HTR-8/SVneo (cell line): ENCODE data around the gene CARMIL3.

Source experiments
- DNase-seq: peaks from one replicate; pipeline ENCODE4 v3.0.0; 2011; ENCODE audit warnings: low spot score, mixed read lengths; ENCODE audit not compliant: insufficient read length
- FAIRE-seq: peaks from 2 replicates; lab custom pipeline; 2011; peaks lifted over from hg19 to GRCh38; lab: Jason Lieb, UNC

Gene CARMIL3

DNA sequence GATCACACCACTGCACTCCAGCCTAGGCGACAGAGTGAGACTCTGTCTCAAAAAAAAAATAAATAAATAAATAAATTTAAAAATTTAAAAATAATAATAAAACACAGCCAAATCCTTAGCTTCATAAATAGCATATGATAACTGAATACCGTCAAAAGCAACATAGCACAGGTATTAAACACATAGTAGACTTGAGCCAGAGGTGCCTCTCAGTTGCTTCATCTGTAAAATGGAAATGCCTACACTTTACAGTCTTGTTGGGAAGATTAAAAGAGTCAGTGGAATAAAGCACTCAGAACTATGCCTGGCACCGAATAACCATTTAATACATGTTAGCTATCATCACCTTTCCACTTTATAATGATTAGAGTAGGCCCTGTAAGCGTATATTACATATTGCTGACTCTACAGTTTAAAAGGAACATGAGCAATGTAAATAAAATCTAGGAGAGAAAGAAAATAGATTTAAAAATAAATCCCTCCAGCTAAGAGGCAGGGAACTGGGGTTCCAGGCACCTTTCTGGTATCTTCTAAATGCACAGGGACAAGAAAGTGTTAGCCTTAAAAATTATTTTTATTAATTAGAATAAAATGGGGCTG, 55.0 kb downstream of the CARMIL3 start:
- DNase-seq = no peak
- no peak for FAIRE-seq

GRCh38 chr14:24108336-24108874, 56.6 kb downstream of the CARMIL3 start:
- no peak for DNase-seq
- no peak for FAIRE-seq

GRCh38 chr14:24110060-24110459, 58.3 kb downstream of the CARMIL3 start:
- DNase-seq (no peak), FAIRE-seq (no peak)

GRCh38 chr14:24110523-24110922, 58.7 kb downstream of the CARMIL3 start:
- FAIRE-seq (no peak), DNase-seq (no peak)

DNA sequence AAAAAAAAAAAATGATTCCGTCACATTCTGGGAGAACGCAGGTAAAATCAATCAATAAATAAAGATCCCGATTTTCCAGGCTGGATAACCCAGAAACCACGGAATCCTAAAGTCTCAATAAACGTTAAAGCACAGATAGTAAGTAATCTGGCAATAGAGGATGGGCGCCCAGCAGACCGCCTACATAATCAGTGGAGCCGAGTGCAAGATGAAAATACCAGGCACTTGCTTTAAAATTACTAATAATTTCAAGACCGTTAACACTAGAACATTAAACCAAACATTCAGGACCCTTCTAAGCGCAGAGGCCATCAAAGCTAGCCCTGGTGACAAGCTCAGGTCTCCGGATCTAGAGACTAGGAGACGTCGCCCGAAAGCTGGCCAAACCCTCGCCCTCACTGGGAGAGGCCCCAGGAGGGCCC, 61.6 kb downstream of the CARMIL3 start:
- no peak for FAIRE-seq
- no peak for DNase-seq

- DNase-seq = peak; percentile 61
- FAIRE-seq = no peak
These were observed 62.2 kb downstream of the CARMIL3 start for GRCh38 chr14:24113801-24114531.

- peak; percentile 79 for FAIRE-seq
- peak; percentile 93 for DNase-seq
These were observed 63.0 kb downstream of the CARMIL3 start, which contains the start of the genes DCAF11 and NRL for GRCh38 chr14:24114532-24115421. Gene DCAF11 (plus strand): TSS chr14:24114777. CDS start chr14:24115595, 818 bp downstream. Gene NRL (minus strand): TSS chr14:24114949. CDS start chr14:24082848, 32,101 bp downstream.

GRCh38 chr14:24115422-24116127, 63.8 kb downstream of the CARMIL3 start:
- FAIRE-seq (no peak), DNase-seq (no peak)

DNA sequence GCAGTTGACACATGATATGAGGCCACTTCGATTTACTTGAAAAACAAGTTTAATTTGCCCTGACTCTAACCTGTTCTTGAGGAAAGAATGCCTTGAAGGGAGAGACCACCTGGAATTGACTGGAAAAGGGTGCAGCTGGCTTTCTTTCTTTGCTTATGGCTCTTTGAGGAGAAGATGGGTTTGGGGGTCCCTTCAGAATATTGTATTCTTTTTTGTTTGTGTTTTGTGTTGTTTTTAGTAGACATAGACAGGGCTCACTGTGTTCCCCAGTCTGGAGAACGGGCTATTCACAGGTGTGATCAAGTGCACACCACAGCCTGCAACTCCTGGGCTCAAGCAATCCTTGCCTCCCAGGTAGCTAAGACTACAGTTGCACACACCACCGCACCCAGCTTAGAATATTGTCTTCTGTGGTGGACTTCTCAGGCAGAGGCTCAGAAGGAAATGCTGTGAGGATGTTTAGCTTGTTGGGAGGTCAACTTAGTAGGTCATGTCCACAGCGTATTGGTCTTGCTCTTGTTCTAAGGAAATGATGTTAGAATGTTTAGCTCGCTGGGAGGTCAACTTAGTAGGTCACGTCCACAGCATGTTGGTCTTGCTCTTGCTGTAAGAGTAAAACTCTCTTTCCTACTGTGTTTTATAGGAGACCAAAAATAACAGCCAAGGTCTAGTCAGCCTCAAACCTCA, 64.5 kb downstream of the CARMIL3 start:
- FAIRE-seq (no peak), DNase-seq (no peak)

- FAIRE-seq = no peak
- no peak for DNase-seq
These were observed 65.4 kb downstream of the CARMIL3 start for GRCh38 chr14:24117179-24117578.
